GM23338 (cell line): ENCODE measurements around the gene GET4. TPM values are rescaled to one million over a fixed set of nuclear protein-coding genes. Genes with fewer than 3 reads are reported as not detected.

Experiments
- ATAC-seq: fragments of 200-7000 bp; cut with Tn5 transposase; 3 replicates; pipeline ENCODE4 v1.9.1; 2020
- DNase-seq: peaks from one replicate; pipeline ENCODE4 v3.0.0-alpha.2; 2015; ENCODE audit warnings: low spot score
- H2AFZ ChIP-seq: fragments of 200-600 bp; sonication (generic); 2 replicates; pipeline ENCODE4 v1.8.0; 2016; ENCODE audit warnings: antibody characterized with exemption, mild to moderate bottlenecking, moderate library complexity
- H3F3A ChIP-seq: fragments of 200-600 bp; sonication (generic); replicated peaks from 2 replicates; pipeline ENCODE4 v1.8.0; 2017; ENCODE audit warnings: antibody characterized with exemption, mixed run types, low read depth
- H3K27ac ChIP-seq: fragments of 200-600 bp; sonication (generic); 2 replicates; pipeline ENCODE4 v1.6.1; 2016; ENCODE audit warnings: low read depth
- H3K27me3 ChIP-seq: fragments of 200-600 bp; sonication (generic); 2 replicates; pipeline ENCODE4 v1.8.0; 2016; ENCODE audit warnings: mild to moderate bottlenecking, mixed run types, moderate library complexity; ENCODE audit not compliant: insufficient read depth
- H3K36me3 ChIP-seq: fragments of 200-600 bp; sonication (generic); 2 replicates; pipeline ENCODE4 v1.8.0; 2016; ENCODE audit warnings: mild to moderate bottlenecking; ENCODE audit not compliant: insufficient read depth
- H3K4me1 ChIP-seq: fragments of 200-600 bp; sonication (generic); 2 replicates; pipeline ENCODE4 v1.8.0; 2016; ENCODE audit warnings: mild to moderate bottlenecking, moderate library complexity; ENCODE audit not compliant: insufficient read depth
- H3K4me2 ChIP-seq: fragments of 200-600 bp; sonication (generic); 2 replicates; pipeline ENCODE4 v1.7.1; 2017; ENCODE audit warnings: mixed run types
- H3K4me3 ChIP-seq: fragments of 200-600 bp; sonication (generic); 2 replicates; pipeline ENCODE4 v1.6.1; 2016; ENCODE audit warnings: mixed run types
- H3K79me2 ChIP-seq: fragments of 200-600 bp; sonication (generic); replicated peaks from 2 replicates; pipeline ENCODE4 v1.8.0; 2017; ENCODE audit warnings: mild to moderate bottlenecking; ENCODE audit not compliant: insufficient read depth
- H3K9me2 ChIP-seq: fragments of 200-600 bp; sonication (generic); 2 replicates; pipeline ENCODE4 v1.8.0; 2017; ENCODE audit not compliant: insufficient read depth
- H4K20me1 ChIP-seq: fragments of 200-600 bp; sonication (generic); replicated peaks from 2 replicates; pipeline ENCODE4 v1.8.0; 2017; ENCODE audit warnings: mild to moderate bottlenecking; ENCODE audit not compliant: insufficient read depth
- H3K27ac Mint-ChIP-seq: 2 replicates; pipeline ENCODE4 v1.8.0; 2020; ENCODE audit warnings: inconsistent platforms, mild to moderate bottlenecking, moderate library complexity, mixed read lengths
- H3K27me3 Mint-ChIP-seq: 3 replicates; pipeline ENCODE4 v1.8.0; 2022; ENCODE audit warnings: low read depth, mild to moderate bottlenecking, moderate library complexity, mixed read lengths, inconsistent platforms; ENCODE audit not compliant: insufficient read depth, poor library complexity
- H3K36me3 Mint-ChIP-seq: 3 replicates; pipeline ENCODE4 v1.8.0; 2021; ENCODE audit warnings: low read depth, mild to moderate bottlenecking, inconsistent platforms, moderate library complexity, mixed read lengths
- H3K4me1 Mint-ChIP-seq: 3 replicates; pipeline ENCODE4 v1.8.0; 2020; ENCODE audit warnings: mild to moderate bottlenecking, inconsistent platforms, mixed read lengths
- H3K4me3 Mint-ChIP-seq: 3 replicates; pipeline ENCODE4 v1.8.0; 2021; ENCODE audit warnings: moderate library complexity, mild to moderate bottlenecking, inconsistent platforms, mixed read lengths
- H3K9me3 Mint-ChIP-seq: 3 replicates; pipeline ENCODE4 v1.8.0; 2020; ENCODE audit warnings: moderate library complexity, mild to moderate bottlenecking, inconsistent platforms, mixed read lengths
- JUNB ChIP-seq: IDR thresholded peaks from one replicate; pipeline ENCODE4 v1.6.1; 2016; ENCODE audit warnings: antibody characterized with exemption; ENCODE audit not compliant: unreplicated experiment
- POLR2AphosphoS5 ChIP-seq: IDR thresholded peaks from 2 replicates; pipeline ENCODE4 v1.6.1; 2016; ENCODE audit warnings: antibody characterized with exemption, low read depth
- STAT1 ChIP-seq: IDR thresholded peaks from one replicate; pipeline ENCODE4 v1.6.1; 2016; ENCODE audit warnings: antibody characterized with exemption; ENCODE audit not compliant: unreplicated experiment
- ZNF331 ChIP-seq: fragments of 250-450 bp; sonication (Bioruptor Pico); IDR thresholded peaks from 2 replicates; pipeline ENCODE4 v1.5.0; 2020; ENCODE audit warnings: low read depth, mild to moderate bottlenecking, moderate library complexity
- ZNF462 ChIP-seq: fragments of 250-450 bp; sonication (Bioruptor Pico); IDR thresholded peaks from 2 replicates; pipeline ENCODE4 v1.5.0; 2020; ENCODE audit warnings: mild to moderate bottlenecking, moderate library complexity
- polyA plus RNA-seq: library from polyadenylated mRNA; unstranded; fragments of >200 nt; fragmentation: Nextera tagmentation; extraction: Ambion mirVana; gene quantifications from 2 replicates; pipeline ENCODE4 v1.2.1, GENCODE V29; 2016
- total RNA-seq: library from RNA; depleted of rRNA; stranded (reverse); fragments of >200 nt; shearing (Covaris generic); gene quantifications from 2 replicates; pipeline ENCODE4 v1.2.3, GENCODE V29; 2014
- TF ChIP-seq, protein P1 (sequence below), 2 experiments: fragments of 200-600 bp in 1 of 2; sonication (generic) in 1 of 2; conservative IDR thresholded peaks; 2 replicates each; pipeline versions ENCODE4 v1.5.1 to v1.6.1; 2016 to 2017; ENCODE audit warnings: antibody characterized with exemption in 2 of 2, low read depth in 2 of 2, mild to moderate bottlenecking in 2 of 2, moderate library complexity in 1 of 2

Gene GET4
- total and polyA plus RNA-seq, 2 experiments from 2014 or later, result 48.0 to 79.1 TPM

DNA sequence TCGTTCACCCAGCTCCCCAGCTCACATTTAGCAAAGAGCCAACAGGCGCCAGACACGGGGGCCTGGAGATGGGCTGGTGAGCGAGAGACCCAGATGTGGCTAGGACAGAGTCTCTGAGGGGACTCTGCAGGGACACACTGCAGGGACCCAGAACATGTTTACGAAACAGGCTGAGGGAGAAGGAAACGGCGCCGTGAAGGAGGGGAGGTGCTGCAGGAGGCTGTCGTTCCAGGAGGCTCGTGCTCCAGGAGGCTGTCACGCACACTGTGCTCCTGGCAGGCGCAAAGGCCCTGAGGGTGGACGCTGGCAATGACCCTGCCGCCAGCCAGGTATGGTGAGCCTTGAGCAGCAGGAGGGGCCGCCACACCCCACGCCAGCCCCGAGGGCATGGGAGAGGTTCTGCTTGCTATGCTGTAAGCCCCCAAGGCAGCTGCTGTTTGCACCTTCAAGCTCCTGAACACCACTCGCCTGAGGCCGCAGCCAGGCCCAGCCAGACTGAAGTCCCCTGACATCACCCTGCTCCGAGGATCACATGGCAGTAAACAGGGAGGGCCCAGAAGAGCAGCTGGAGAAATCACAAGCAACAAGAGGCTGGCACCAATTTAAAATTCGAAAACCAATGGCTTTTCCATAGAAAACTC, 50.8 kb downstream of the GET4 start:
- no peak overlapping the region for H3K27ac Mint-ChIP-seq
- H3K27me3 Mint-ChIP-seq, result peaks cover 4% of the 10 kb centered on the region
- H3K9me3 Mint-ChIP-seq, result no peaks in the 10 kb centered on the region
- ATAC-seq (no peak), DNase-seq (no peak)
- Histone ChIP-seq H3K4me2 (no peak overlapping the region), H3K36me3 (no peaks in the 10 kb centered on the region), H2AFZ (no peak overlapping the region), H3K9me2 (no peaks in the 10 kb centered on the region), H4K20me1 (no peaks in the 10 kb centered on the region), H3K79me2 (no peaks in the 10 kb centered on the region), H3K27me3 (no peaks in the 10 kb centered on the region), H3K4me3 (no peak overlapping the region), H3K4me1 (no peaks in the 10 kb centered on the region), H3F3A (no peaks in the 10 kb centered on the region), H3K27ac (no peak overlapping the region)
- TF ChIP-seq POLR2AphosphoS5 (no peak), JUNB (no peak), ZNF462 (CRISPR knock-in tag) (no peak), ZNF331 (CRISPR knock-in tag) (no peak), STAT1 (no peak)
- H3K4me3 Mint-ChIP-seq, result no peak overlapping the region
- H3K36me3 Mint-ChIP-seq, result no peaks in the 10 kb centered on the region
- H3K4me1 Mint-ChIP-seq, result no peaks in the 10 kb centered on the region; the same call in 2 of the 3 replicates

DNA sequence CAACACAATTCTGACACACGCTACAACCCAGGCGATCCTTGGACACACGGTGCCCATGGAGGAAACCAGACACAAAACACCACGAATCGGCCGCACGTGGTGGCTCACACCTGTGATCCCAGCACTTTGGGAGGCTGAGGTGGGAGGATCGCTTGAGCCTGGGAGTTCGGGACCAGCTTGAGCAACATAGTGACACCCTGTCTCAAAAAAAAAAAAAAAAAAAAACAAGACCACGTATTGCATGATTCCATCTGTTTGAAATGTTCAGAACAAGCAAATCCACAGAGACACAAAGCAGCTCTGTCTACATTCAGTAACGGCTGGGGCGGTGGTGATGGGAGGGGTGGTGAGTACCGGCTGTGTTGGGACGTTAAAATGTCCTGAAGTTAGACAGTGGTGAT, 53.0 kb downstream of the GET4 start:
- TF ChIP-seq, protein P1, sequence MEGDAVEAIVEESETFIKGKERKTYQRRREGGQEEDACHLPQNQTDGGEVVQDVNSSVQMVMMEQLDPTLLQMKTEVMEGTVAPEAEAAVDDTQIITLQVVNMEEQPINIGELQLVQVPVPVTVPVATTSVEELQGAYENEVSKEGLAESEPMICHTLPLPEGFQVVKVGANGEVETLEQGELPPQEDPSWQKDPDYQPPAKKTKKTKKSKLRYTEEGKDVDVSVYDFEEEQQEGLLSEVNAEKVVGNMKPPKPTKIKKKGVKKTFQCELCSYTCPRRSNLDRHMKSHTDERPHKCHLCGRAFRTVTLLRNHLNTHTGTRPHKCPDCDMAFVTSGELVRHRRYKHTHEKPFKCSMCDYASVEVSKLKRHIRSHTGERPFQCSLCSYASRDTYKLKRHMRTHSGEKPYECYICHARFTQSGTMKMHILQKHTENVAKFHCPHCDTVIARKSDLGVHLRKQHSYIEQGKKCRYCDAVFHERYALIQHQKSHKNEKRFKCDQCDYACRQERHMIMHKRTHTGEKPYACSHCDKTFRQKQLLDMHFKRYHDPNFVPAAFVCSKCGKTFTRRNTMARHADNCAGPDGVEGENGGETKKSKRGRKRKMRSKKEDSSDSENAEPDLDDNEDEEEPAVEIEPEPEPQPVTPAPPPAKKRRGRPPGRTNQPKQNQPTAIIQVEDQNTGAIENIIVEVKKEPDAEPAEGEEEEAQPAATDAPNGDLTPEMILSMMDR (conservative IDR thresholded peaks at IDR 0.05; ENCODE audit: low read depth in 2 of 2), result no peak
- no peaks in the 10 kb centered on the region for H3K4me1 Mint-ChIP-seq
- DNase-seq, result no peak

More for the DNA sequence above, 53.0 kb downstream of the GET4 start:
- no peaks in the 10 kb centered on the region for H3K36me3 ChIP-seq
- no peaks in the 10 kb centered on the region for H3K79me2 ChIP-seq
- no peaks in the 10 kb centered on the region for H3K9me3 Mint-ChIP-seq
- no peak overlapping the region for H3K27ac Mint-ChIP-seq
- no peak overlapping the region for H3K4me3 Mint-ChIP-seq
- no peaks in the 10 kb centered on the region for H3K27me3 ChIP-seq
- H3K4me1 ChIP-seq, result no peaks in the 10 kb centered on the region
- no peaks in the 10 kb centered on the region for H3K36me3 Mint-ChIP-seq
- no peaks in the 10 kb centered on the region for H3K9me2 ChIP-seq
- no peaks in the 10 kb centered on the region for H3F3A ChIP-seq
- H3K4me2 ChIP-seq, result no peak overlapping the region
- H2AFZ ChIP-seq, result no peak overlapping the region
- H3K4me3 ChIP-seq, result no peak overlapping the region
- H4K20me1 ChIP-seq, result no peaks in the 10 kb centered on the region
- H3K27ac ChIP-seq, result no peak overlapping the region
- peaks cover 4% of the 10 kb centered on the region for H3K27me3 Mint-ChIP-seq
- no peak for ATAC-seq
